Body of pancreas (tissue), 4 donors: ENCODE data around the gene GGT7.

Source experiments
- CTCF ChIP-seq, 7 experiments: fragments of 450-650 bp in 4 of 7; fragments of 200-600 bp in 3 of 7; sonication (generic) in 3 of 7; IDR thresholded peaks; one replicate each; pipeline ENCODE4 v1.5.1; 2016 to 2019; ENCODE audit warnings: antibody characterized with exemption in 7 of 7
- POLR2A ChIP-seq, 3 donors: fragments of 450-650 bp; IDR thresholded peaks; one replicate each; pipeline ENCODE4 v1.6.1; 2016; ENCODE audit warnings: antibody characterized with exemption in 3 of 3, mild to moderate bottlenecking in 2 of 3

GRCh38 chr20:34806255-34806654 is 66.4 kb downstream of the GGT7 start:
- TF ChIP-seq CTCF (IDR thresholded peaks at IDR 0.05) (no peak), POLR2A (IDR thresholded peaks at IDR 0.05) (no peak)
